PC-3 (cell line): ENCODE data around the gene TPO.
"Not testable (repeated sequence)": the region's sequence is repeated elsewhere in the genome, so short reads cannot be mapped to it uniquely, and the experiment has no call there.

Experiments
- EZH2 ChIP-seq: fragments of 300-600 bp; sonication (generic); IDR thresholded peaks from one replicate; pipeline ENCODE4 v1.6.1; 2017; ENCODE audit warnings: antibody characterized with exemption, mild to moderate bottlenecking, low read length; ENCODE audit not compliant: unreplicated experiment
- TF ChIP-seq, protein P1 (sequence below): fragments of 300-600 bp; sonication (generic); conservative IDR thresholded peaks from 2 replicates; pipeline ENCODE4 v1.5.1; 2017; ENCODE audit warnings: antibody characterized with exemption, low read depth, mild to moderate bottlenecking, low read length

DNA sequence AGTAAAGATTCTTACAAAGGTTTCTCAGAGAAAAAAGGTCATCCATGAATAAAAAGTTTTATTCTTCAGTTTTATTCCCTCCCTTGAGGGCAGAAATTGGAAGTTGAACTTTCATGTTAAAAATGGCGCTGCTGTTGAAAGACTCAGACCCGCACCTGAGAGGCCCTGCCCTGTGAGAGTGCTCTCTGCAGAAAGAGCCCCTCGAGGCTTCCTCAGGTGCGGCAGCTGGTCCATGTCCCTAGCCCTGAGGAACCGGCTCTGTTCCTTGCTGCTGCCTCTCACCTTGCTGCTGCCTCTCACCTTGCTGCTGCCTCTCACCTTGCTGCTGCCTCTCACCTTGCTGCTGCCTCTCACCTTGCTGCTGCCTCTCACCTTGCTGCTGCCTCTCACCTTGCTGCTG, 104.0 kb downstream of the TPO start:
- TF ChIP-seq, protein P1, sequence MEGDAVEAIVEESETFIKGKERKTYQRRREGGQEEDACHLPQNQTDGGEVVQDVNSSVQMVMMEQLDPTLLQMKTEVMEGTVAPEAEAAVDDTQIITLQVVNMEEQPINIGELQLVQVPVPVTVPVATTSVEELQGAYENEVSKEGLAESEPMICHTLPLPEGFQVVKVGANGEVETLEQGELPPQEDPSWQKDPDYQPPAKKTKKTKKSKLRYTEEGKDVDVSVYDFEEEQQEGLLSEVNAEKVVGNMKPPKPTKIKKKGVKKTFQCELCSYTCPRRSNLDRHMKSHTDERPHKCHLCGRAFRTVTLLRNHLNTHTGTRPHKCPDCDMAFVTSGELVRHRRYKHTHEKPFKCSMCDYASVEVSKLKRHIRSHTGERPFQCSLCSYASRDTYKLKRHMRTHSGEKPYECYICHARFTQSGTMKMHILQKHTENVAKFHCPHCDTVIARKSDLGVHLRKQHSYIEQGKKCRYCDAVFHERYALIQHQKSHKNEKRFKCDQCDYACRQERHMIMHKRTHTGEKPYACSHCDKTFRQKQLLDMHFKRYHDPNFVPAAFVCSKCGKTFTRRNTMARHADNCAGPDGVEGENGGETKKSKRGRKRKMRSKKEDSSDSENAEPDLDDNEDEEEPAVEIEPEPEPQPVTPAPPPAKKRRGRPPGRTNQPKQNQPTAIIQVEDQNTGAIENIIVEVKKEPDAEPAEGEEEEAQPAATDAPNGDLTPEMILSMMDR, result not testable (repeated sequence)
- TF ChIP-seq EZH2, result not testable (repeated sequence)
